Uterus (tissue), 4 donors: Measurements from ENCODE around the gene ETF1. TPM values are rescaled to one million over a fixed set of nuclear protein-coding genes. Genes with fewer than 3 reads are reported as not detected.

ENCODE experiments used
- DNase-seq, 2 donors: peaks; one replicate each; pipeline ENCODE4 v3.0.0-alpha.2; 2019 to 2020
- H3K27ac ChIP-seq, 2 donors: fragments of 200-600 bp; sonication (generic); 1 replicate in 1 of 2; 2 replicates in 1 of 2; pipeline ENCODE4 v1.5.1; 2016 to 2018
- H3K27me3 ChIP-seq, 2 donors: fragments of 200-600 bp; sonication (generic); one replicate each; pipeline ENCODE4 v1.5.1; 2018 to 2019; ENCODE audit warnings: control low read depth in 1 of 2
- H3K36me3 ChIP-seq, 2 donors: fragments of 200-600 bp; sonication (generic); one replicate each; pipeline ENCODE4 v1.5.1; 2019; ENCODE audit warnings: control low read depth in 1 of 2
- H3K4me1 ChIP-seq, 2 donors: fragments of 200-600 bp; sonication (generic); one replicate each; pipeline ENCODE4 v1.5.1; 2018 to 2019; ENCODE audit warnings: control low read depth in 1 of 2
- H3K4me3 ChIP-seq, 2 donors: fragments of 200-600 bp; sonication (generic); 1 replicate in 1 of 2; 2 replicates in 1 of 2; pipeline ENCODE4 v1.5.1; 2018 to 2019; ENCODE audit warnings: mild to moderate bottlenecking in 1 of 2
- H3K9me3 ChIP-seq, 2 donors: fragments of 200-600 bp; sonication (generic); one replicate each; pipeline ENCODE4 v1.5.1; 2019; ENCODE audit warnings: control low read depth in 1 of 2
- CTCF ChIP-seq, 4 experiments: fragments of 200-600 bp in 2 of 4; fragments of 450-650 bp in 2 of 4; sonication (generic) in 2 of 4; IDR thresholded peaks; one replicate each; pipeline ENCODE4 v1.5.1; 2016 to 2019; ENCODE audit warnings: antibody characterized with exemption in 4 of 4, mild to moderate bottlenecking in 2 of 4, moderate library complexity in 1 of 4
- POLR2A ChIP-seq, 2 donors: fragments of 450-650 bp; IDR thresholded peaks; one replicate each; pipeline ENCODE4 v1.6.1; 2016; ENCODE audit warnings: antibody characterized with exemption in 2 of 2, mild to moderate bottlenecking in 1 of 2, moderate library complexity in 1 of 2
- intact Hi-C: fragments of 100-400 bp; cut with DNase I; formaldehyde crosslinking; loops from one replicate; pipeline ENCODE4 v1.15.1; 2023; ENCODE audit warnings: low total_unique reads
- total RNA-seq, 4 donors: library from RNA; depleted of rRNA in 3 of 4; stranded (reverse); fragments of >200 nt in 3 of 4; gene quantifications; one replicate each; pipeline versions ENCODE4 v1.1.0 to v1.2.4, GENCODE V29; 2014 to 2023
- donor health status: DM: yes; HTN: yes; CAD: no.

The ETF1 gene
- total RNA-seq, 4 donors from 2014 or later: 40.9 to 129 (median 87.8) TPM

- no peak for DNase-seq
- TF ChIP-seq POLR2A (IDR thresholded peaks at IDR 0.05) (no peak), CTCF (IDR thresholded peaks at IDR 0.05) (no peak)
- Histone ChIP-seq H3K4me1 (no peaks in the 10 kb centered on the region), H3K27ac (no peak overlapping the region), H3K27me3 (no peaks in the 10 kb centered on the region), H3K4me3 (no peak overlapping the region), H3K9me3 (no peaks in the 10 kb centered on the region), H3K36me3 (no peaks in the 10 kb centered on the region)
- intact Hi-C loops: loop anchor here (5.0 kb wide), 2 partner anchors 40 to 55 kb away; no protein-coding TSS in a partner anchor
Measured at GRCh38 chr5:138502521-138502920, 40.5 kb downstream of the ETF1 start.

- no peak overlapping the region for H3K4me3 ChIP-seq
- H3K4me1 ChIP-seq: no peaks in the 10 kb centered on the region
- H3K9me3 ChIP-seq: no peaks in the 10 kb centered on the region
- H3K27me3 ChIP-seq: no peaks in the 10 kb centered on the region
- H3K27ac ChIP-seq: no peak overlapping the region
- no peak for DNase-seq
- TF ChIP-seq POLR2A (IDR thresholded peaks at IDR 0.05) (no peak), CTCF (IDR thresholded peaks at IDR 0.05) (no peak)
- H3K36me3 ChIP-seq: no peaks in the 10 kb centered on the region
- intact Hi-C loops: loop anchor here (5.0 kb wide), 2 partner anchors 40 to 55 kb away; no protein-coding TSS in a partner anchor
Measured at GRCh38 chr5:138502121-138502520, 40.9 kb downstream of the ETF1 start.

GRCh38 chr5:138498376-138498775 lies 44.7 kb downstream of the ETF1 start:
- no peak for DNase-seq
- Histone ChIP-seq H3K27me3 (no peaks in the 10 kb centered on the region), H3K36me3 (no peaks in the 10 kb centered on the region), H3K27ac (no peak overlapping the region), H3K9me3 (no peaks in the 10 kb centered on the region), H3K4me3 (no peak overlapping the region), H3K4me1 (no peaks in the 10 kb centered on the region)
- TF ChIP-seq POLR2A (IDR thresholded peaks at IDR 0.05) (no peak), CTCF (IDR thresholded peaks at IDR 0.05) (no peak)
- intact Hi-C loops: no loop called here

- TF ChIP-seq POLR2A (IDR thresholded peaks at IDR 0.05): no peak
- TF ChIP-seq CTCF (IDR thresholded peaks at IDR 0.05): no peak
- Histone ChIP-seq H3K4me3 (no peak overlapping the region), H3K27me3 (no peaks in the 10 kb centered on the region), H3K27ac (no peak overlapping the region), H3K9me3 (no peaks in the 10 kb centered on the region), H3K36me3 (no peaks in the 10 kb centered on the region), H3K4me1 (peaks cover 0 to 5% of the 10 kb centered on the region in 2 donors)
- no peak for DNase-seq
- intact Hi-C loops: no loop called here
Measured at GRCh38 chr5:138495351-138495750, 47.7 kb downstream of the ETF1 start.

GRCh38 chr5:138492560-138493045 lies 50.4 kb downstream of the ETF1 start:
- peak overlapping the region; percentile 41 to 61 for H3K4me3 ChIP-seq
- H3K4me1 ChIP-seq: peaks cover 0 to 5% of the 10 kb centered on the region in 2 donors
- H3K27me3 ChIP-seq: no peaks in the 10 kb centered on the region
- no peaks in the 10 kb centered on the region for H3K36me3 ChIP-seq
- no peak for DNase-seq
- TF ChIP-seq POLR2A (IDR thresholded peaks at IDR 0.05): no peak
- no peak for TF ChIP-seq CTCF (IDR thresholded peaks at IDR 0.05)
- peak overlapping the region; percentile 70 to 77 for H3K27ac ChIP-seq
- intact Hi-C loops: no loop called here
- no peaks in the 10 kb centered on the region for H3K9me3 ChIP-seq
